Measurements from ENCODE around the gene CXXC5. TPM values are rescaled to one million over a fixed set of nuclear protein-coding genes. Genes with fewer than 3 reads are reported as not detected.

CXXC5 gene
- total and polyA plus RNA-seq, 2 of the 4 experiments (the other 2 are of a cell fraction): 24.9 to 35.7 TPM

- H3K4me3 ChIP-seq (ENCODE audit: insufficient read depth, low read depth, low read length): no peak overlapping the region
- H3K56ac ChIP-seq (ENCODE audit: extremely low read depth, insufficient read depth, low read length): no peak overlapping the region
- H4K8ac ChIP-seq (ENCODE audit: low read depth in 2 of 2, low read length in 2 of 2): no peak overlapping the region
- H3K9me1 ChIP-seq (ENCODE audit: insufficient read depth, low read length): 0 out of 2 replicates have a peak, but pooled peaks cover 2% of the 10 kb centered on the region
- no peak overlapping the region for H2AK5ac ChIP-seq (ENCODE audit: low read depth, low read length)
- peaks cover 7 to 39% of the 10 kb centered on the region in 2 experiments; a peak in 2 of 4 replicates for H3K79me1 ChIP-seq (ENCODE audit: low read depth in 1 of 2, low read length in 2 of 2)
- H3K4ac ChIP-seq (ENCODE audit: low read depth, low read length): no peak overlapping the region
- no peak overlapping the region for H2AK9ac ChIP-seq (replicated peaks; ENCODE audit: low read depth, low read length, poor library complexity)
- dilution Hi-C loops (cut with HindIII; ENCODE audit: low sequenced_read_pairs, unreplicated experiment) (loop anchor here (25.0 kb wide), 1 partner anchor 131 kb away; no protein-coding TSS in a partner anchor), intact Hi-C loops (cut with micrococcal nuclease) (loop anchor here (5.0 to 10.0 kb wide), 2 partner anchors 54 to 214 kb away; no protein-coding TSS in a partner anchor), in situ Hi-C loops (cut with MboI; ENCODE audit: low sequenced_read_pairs) (loop anchor here (5.0 to 25.0 kb wide), 2 partner anchors 131 to 481 kb away; partner anchors contain the start of gene PURA)
- no peak overlapping the region for H4K5ac ChIP-seq (ENCODE audit: low read depth, low read length)
- DNase-seq (no peak), ATAC-seq (ENCODE audit: low read depth) (no peak)
- no peak overlapping the region for H2AFZ ChIP-seq (replicated peaks; ENCODE audit: low read length, poor library complexity)
- no peak overlapping the region for H3K18ac ChIP-seq (ENCODE audit: low read depth, low read length)
- peaks cover under 1% of the 10 kb centered on the region for H3K4me1 ChIP-seq (ENCODE audit: control insufficient read depth, insufficient read depth, low read length)
- H2BK20ac ChIP-seq (ENCODE audit: low read depth, low read length): no peak overlapping the region
- no peak overlapping the region for H3K23ac ChIP-seq (ENCODE audit: low read depth, low read length)
- H3K9me3 ChIP-seq (ENCODE audit: control insufficient read depth, insufficient read depth, low read length): no peaks in the 10 kb centered on the region
- no peak overlapping the region for H3K14ac ChIP-seq (replicated peaks; ENCODE audit: low read depth, low read length)
- no peak overlapping the region for H2BK15ac ChIP-seq (ENCODE audit: low read depth, low read length)
- H4K20me1 ChIP-seq (ENCODE audit: insufficient read depth, low read length): peaks cover 14% of the 10 kb centered on the region
- BruUV-seq (replicated peaks): no TSS peak
- H3K9ac ChIP-seq (ENCODE audit: low read depth, low read length): no peak overlapping the region
- no peak overlapping the region for H3K27ac ChIP-seq (ENCODE audit: insufficient read depth, low read length)
- ChIA-PET POLR2A (ENCODE audit: unreplicated experiment) (no interaction called here), CTCF (interaction anchor here (6.7 kb wide), 1 partner anchor 136 kb away, joined by 59 read pairs; no protein-coding TSS in a partner anchor)
- H3K27me3 ChIP-seq (ENCODE audit: control insufficient read depth, insufficient read depth, low read length): no peaks in the 10 kb centered on the region
- H3K36me3 ChIP-seq (ENCODE audit: control insufficient read depth, insufficient read depth, low read length): peaks cover 5% of the 10 kb centered on the region
- H2BK120ac ChIP-seq (ENCODE audit: low read depth, low read length): no peak overlapping the region
- no peak overlapping the region for H4K91ac ChIP-seq (ENCODE audit: insufficient read depth, low read depth, low read length)
- TF ChIP-seq, protein P1, sequence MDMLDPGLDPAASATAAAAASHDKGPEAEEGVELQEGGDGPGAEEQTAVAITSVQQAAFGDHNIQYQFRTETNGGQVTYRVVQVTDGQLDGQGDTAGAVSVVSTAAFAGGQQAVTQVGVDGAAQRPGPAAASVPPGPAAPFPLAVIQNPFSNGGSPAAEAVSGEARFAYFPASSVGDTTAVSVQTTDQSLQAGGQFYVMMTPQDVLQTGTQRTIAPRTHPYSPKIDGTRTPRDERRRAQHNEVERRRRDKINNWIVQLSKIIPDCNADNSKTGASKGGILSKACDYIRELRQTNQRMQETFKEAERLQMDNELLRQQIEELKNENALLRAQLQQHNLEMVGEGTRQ (IDR thresholded peaks at IDR 0.05; ENCODE audit: low read depth, low read length): no peak
- TF ChIP-seq SMC3 (IDR thresholded peaks at IDR 0.05; ENCODE audit: low read depth, low read length): no peak
- no peak for TF ChIP-seq MXI1 (IDR thresholded peaks at IDR 0.05; ENCODE audit: borderline replicate concordance, low read depth, low read length)
- TF ChIP-seq MAZ (IDR thresholded peaks at IDR 0.05; ENCODE audit: borderline replicate concordance, low read depth, low read length): no peak
- no peak for TF ChIP-seq RCOR1 (IDR thresholded peaks at IDR 0.05; ENCODE audit: insufficient replicate concordance, low read length)
- TF ChIP-seq CTCF (conservative IDR thresholded peaks at IDR 0.05; ENCODE audit: low read depth, low read length): no peak
- no peak for TF ChIP-seq RAD21 (IDR thresholded peaks at IDR 0.05; ENCODE audit: low read length)
- TF ChIP-seq NFE2L2 (IDR thresholded peaks at IDR 0.05; ENCODE audit: low read depth, low read length): no peak
- H2BK5ac ChIP-seq (ENCODE audit: low read depth, low read length, poor library complexity, severe bottlenecking): no peak overlapping the region
- no peak overlapping the region for H3K4me2 ChIP-seq (ENCODE audit: low read depth, low read length)
Measured at GRCh38 chr5:139630855-139631254, 17.3 kb upstream of the CXXC5 start.

Data from IMR-90 (cell line).